ENCODE results near the gene ZNF765.
"Not testable (repeated sequence)": the region's sequence is repeated elsewhere in the genome, so short reads cannot be mapped to it uniquely, and the experiment has no call there.

ZNF765 gene

DNA sequence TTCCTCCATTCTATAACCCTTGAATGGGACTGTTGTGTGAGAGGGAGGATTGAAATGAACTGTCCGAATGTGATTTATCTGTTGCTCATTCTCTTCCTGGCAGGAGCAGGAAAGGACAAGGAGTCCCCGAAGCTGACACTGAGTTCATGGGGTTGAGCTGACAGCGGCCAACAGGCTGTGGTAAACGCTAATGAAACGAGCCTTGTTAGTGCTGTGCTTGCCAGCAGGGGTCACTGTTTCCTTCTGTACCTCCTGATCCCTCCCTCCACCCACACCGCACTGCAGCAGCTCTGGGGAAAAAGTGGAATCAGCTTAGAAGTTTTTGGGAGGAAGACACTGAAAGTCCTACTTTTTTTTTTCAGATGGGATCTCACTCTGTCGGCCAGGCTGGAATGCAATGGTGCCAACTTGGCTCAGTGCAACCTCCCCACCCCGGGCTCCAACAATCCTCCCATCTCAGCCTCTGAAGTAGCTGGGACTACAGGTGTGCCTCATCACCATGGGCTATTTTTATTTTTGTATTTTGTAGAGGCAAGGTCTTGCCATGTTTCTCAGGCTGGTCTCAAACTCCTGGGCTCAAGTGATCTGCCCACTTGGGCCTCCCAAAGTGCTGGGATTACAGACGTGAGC is 30.1 kb downstream of the ZNF765 start:
- no peak overlapping the region for H3K4me3 ChIP-seq
- H3K27me3 ChIP-seq, result no peaks in the 10 kb centered on the region
- H3K9me3 ChIP-seq, result no peaks in the 10 kb centered on the region
- no peak overlapping the region for H3K27ac ChIP-seq
- TF ChIP-seq, protein P1, sequence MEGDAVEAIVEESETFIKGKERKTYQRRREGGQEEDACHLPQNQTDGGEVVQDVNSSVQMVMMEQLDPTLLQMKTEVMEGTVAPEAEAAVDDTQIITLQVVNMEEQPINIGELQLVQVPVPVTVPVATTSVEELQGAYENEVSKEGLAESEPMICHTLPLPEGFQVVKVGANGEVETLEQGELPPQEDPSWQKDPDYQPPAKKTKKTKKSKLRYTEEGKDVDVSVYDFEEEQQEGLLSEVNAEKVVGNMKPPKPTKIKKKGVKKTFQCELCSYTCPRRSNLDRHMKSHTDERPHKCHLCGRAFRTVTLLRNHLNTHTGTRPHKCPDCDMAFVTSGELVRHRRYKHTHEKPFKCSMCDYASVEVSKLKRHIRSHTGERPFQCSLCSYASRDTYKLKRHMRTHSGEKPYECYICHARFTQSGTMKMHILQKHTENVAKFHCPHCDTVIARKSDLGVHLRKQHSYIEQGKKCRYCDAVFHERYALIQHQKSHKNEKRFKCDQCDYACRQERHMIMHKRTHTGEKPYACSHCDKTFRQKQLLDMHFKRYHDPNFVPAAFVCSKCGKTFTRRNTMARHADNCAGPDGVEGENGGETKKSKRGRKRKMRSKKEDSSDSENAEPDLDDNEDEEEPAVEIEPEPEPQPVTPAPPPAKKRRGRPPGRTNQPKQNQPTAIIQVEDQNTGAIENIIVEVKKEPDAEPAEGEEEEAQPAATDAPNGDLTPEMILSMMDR (IDR thresholded peaks at IDR 0.05), result peak; percentile 68 to 70
- no peaks in the 10 kb centered on the region for H3K36me3 ChIP-seq
- intact Hi-C loops (cut with DNase I; ENCODE audit: low total_unique reads), result loop anchor here (5.0 to 10.0 kb wide), 2 partner anchors 90 to 322 kb away; no protein-coding TSS in a partner anchor
- peaks cover 0 to 4% (median 0%) of the 10 kb centered on the region in 4 donors for H3K4me1 ChIP-seq
- DNase-seq, result peak; percentile 71 to 82

- intact Hi-C loops (cut with DNase I; ENCODE audit: low total_unique reads), result loop anchor here (2.0 kb wide), 1 partner anchor 37 kb away; the partner anchor contains the start of gene ZNF765
- DNase-seq, result peak; percentile 91 to 96
- H3K4me3 ChIP-seq, result peak within 1 kb of the TSS; percentile 72 to 80
- TF ChIP-seq, protein P1 (IDR thresholded peaks at IDR 0.05), result peak; percentile 48 to 56
- peak within 1 kb of the TSS; percentile 74 to 81 for H3K27ac ChIP-seq
- no peaks in the 10 kb centered on the region for H3K27me3 ChIP-seq
- peaks cover 2 to 18% (median 17%) of the 10 kb centered on the region in 3 donors for H3K36me3 ChIP-seq
- H3K4me1 ChIP-seq, result peaks cover 0 to 14% (median 2%) of the 10 kb centered on the region in 4 donors
- H3K9me3 ChIP-seq, result peaks cover 0 to 3% (median 0%) of the 10 kb centered on the region in 3 donors
Measured at GRCh38 chr19:53431399-53432087, 36.6 kb downstream of the ZNF765 start, which contains the start of gene ZNF761. TSS of gene ZNF761 (plus strand) at chr19:53431984. CDS start at chr19:53447269, 15,285 bp downstream.

- H3K27ac ChIP-seq, result peak overlapping the region; percentile 74 to 81
- intact Hi-C loops (cut with DNase I; ENCODE audit: low total_unique reads), result no loop called here
Measured at GRCh38 chr19:53432088-53432661, 37.2 kb downstream of the ZNF765 start.

GRCh38 chr19:53443809-53444208 is 48.9 kb downstream of the ZNF765 start:
- H3K27me3 ChIP-seq; H3K4me1 ChIP-seq; H3K27ac ChIP-seq; intact Hi-C loops (cut with DNase I; ENCODE audit: low total_unique reads); DNase-seq; H3K4me3 ChIP-seq: not testable (repeated sequence)
- Histone ChIP-seq H3K36me3 (peaks cover 73 to 94% (median 87%) of the 10 kb centered on the region in 3 donors), H3K9me3 (peaks cover 0 to 44% (median 25%) of the 10 kb centered on the region in 3 donors)

More at GRCh38 chr19:53432088-53432661, 37.2 kb downstream of the ZNF765 start:
- H3K4me3 ChIP-seq, result peak overlapping the region; percentile 72 to 80
- peaks cover 8 to 23% (median 22%) of the 10 kb centered on the region in 3 donors for H3K36me3 ChIP-seq
- TF ChIP-seq, protein P1 (IDR thresholded peaks at IDR 0.05), result no peak
- no peaks in the 10 kb centered on the region for H3K27me3 ChIP-seq
- H3K4me1 ChIP-seq, result peaks cover 0 to 14% (median 2%) of the 10 kb centered on the region in 4 donors
- peaks cover 0 to 4% (median 0%) of the 10 kb centered on the region in 3 donors for H3K9me3 ChIP-seq
- no peak for DNase-seq

DNA sequence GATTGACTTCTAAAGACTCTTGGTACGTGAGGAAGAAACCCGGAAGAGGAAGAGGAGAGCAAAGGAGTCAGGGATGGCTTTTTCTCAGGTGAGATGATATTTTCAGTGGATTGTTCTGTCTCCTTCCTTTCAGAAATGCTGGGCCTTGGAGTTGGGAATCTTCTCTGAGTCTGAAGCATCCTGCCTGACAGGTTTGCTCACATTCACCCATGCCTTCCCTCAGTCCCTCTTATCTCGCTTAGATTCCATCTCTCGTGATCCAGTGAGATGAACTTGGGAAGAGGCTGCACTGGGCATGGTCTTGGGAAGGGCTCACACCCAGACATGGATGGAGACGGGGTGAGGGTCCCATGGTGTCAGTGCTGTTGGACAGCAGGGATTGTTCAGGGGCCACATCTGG is 52.2 kb downstream of the ZNF765 start:
- H3K27ac ChIP-seq; DNase-seq; H3K27me3 ChIP-seq; H3K4me1 ChIP-seq; intact Hi-C loops (cut with DNase I; ENCODE audit: low total_unique reads); H3K4me3 ChIP-seq: not testable (repeated sequence)
- H3K36me3 ChIP-seq, result peaks cover 75 to 94% (median 92%) of the 10 kb centered on the region in 3 donors
- H3K9me3 ChIP-seq, result peaks cover 0 to 45% (median 18%) of the 10 kb centered on the region in 3 donors

GRCh38 chr19:53455828-53456227 is 60.9 kb downstream of the ZNF765 start:
- TF ChIP-seq, protein P1 (IDR thresholded peaks at IDR 0.05), result no peak
- Histone ChIP-seq H3K4me3 (no peak overlapping the region), H3K36me3 (peaks cover 65 to 80% (median 75%) of the 10 kb centered on the region in 3 donors), H3K9me3 (peaks cover 9 to 85% (median 39%) of the 10 kb centered on the region in 3 donors), H3K27ac (no peak overlapping the region), H3K4me1 (no peaks in the 10 kb centered on the region), H3K27me3 (no peaks in the 10 kb centered on the region)
- intact Hi-C loops (cut with DNase I; ENCODE audit: low total_unique reads), result no loop called here
- no peak for DNase-seq

- not testable (repeated sequence) for H3K4me1 ChIP-seq, H3K27ac ChIP-seq, DNase-seq, H3K4me3 ChIP-seq, H3K27me3 ChIP-seq
- Histone ChIP-seq H3K36me3 (peaks cover 21 to 36% (median 31%) of the 10 kb centered on the region in 3 donors), H3K9me3 (peaks cover 9 to 52% (median 26%) of the 10 kb centered on the region in 3 donors)
- intact Hi-C loops (cut with DNase I; ENCODE audit: low total_unique reads), result loop anchor here (10.0 kb wide), 1 partner anchor 55 kb away; no protein-coding TSS in a partner anchor
Measured at GRCh38 chr19:53460131-53460721, 65.3 kb downstream of the ZNF765 start.
